Measurements from ENCODE around the gene ATP6V1C2. TPM values are rescaled to one million over a fixed set of nuclear protein-coding genes. Genes with fewer than 3 reads are reported as not detected.

The ATP6V1C2 gene
- total RNA-seq, 1 donor from 2014 or later: not detected

DNA sequence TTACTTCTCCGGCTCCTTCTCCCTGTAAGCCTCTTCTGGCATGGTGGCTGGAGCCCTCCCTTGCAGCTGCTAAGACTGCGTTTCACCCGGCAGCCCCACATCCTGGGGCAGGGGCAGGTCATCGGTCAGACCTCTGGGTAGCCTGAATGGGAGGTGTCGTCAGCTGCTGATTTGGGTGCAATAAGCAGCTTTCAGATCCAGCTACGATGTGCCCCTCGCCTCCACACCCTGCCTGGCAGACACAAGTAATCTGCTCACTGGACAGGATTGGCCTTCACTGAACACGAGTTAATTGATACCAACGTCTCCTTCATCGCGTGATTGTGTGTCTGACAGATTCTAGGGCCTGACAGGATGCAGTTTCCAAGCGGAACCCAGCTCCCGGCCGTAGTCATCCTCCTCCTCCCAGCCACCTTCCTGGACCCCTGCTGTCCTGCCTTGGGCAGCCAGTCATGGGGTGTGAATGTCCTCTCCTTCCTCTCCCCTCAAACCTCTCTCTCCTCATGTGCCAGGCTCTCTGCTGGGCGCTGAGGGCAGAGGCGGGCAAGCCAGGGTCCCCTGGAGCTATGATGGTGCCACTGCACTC is 110.1 kb downstream of the ATP6V1C2 start:
- H3K27me3 Mint-ChIP-seq (ENCODE audit: unreplicated experiment): peaks cover 5% of the 10 kb centered on the region
- TF ChIP-seq, protein P1, sequence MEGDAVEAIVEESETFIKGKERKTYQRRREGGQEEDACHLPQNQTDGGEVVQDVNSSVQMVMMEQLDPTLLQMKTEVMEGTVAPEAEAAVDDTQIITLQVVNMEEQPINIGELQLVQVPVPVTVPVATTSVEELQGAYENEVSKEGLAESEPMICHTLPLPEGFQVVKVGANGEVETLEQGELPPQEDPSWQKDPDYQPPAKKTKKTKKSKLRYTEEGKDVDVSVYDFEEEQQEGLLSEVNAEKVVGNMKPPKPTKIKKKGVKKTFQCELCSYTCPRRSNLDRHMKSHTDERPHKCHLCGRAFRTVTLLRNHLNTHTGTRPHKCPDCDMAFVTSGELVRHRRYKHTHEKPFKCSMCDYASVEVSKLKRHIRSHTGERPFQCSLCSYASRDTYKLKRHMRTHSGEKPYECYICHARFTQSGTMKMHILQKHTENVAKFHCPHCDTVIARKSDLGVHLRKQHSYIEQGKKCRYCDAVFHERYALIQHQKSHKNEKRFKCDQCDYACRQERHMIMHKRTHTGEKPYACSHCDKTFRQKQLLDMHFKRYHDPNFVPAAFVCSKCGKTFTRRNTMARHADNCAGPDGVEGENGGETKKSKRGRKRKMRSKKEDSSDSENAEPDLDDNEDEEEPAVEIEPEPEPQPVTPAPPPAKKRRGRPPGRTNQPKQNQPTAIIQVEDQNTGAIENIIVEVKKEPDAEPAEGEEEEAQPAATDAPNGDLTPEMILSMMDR (IDR thresholded peaks at IDR 0.05; ENCODE audit: partially characterized antibody, unreplicated experiment): no peak

DNA sequence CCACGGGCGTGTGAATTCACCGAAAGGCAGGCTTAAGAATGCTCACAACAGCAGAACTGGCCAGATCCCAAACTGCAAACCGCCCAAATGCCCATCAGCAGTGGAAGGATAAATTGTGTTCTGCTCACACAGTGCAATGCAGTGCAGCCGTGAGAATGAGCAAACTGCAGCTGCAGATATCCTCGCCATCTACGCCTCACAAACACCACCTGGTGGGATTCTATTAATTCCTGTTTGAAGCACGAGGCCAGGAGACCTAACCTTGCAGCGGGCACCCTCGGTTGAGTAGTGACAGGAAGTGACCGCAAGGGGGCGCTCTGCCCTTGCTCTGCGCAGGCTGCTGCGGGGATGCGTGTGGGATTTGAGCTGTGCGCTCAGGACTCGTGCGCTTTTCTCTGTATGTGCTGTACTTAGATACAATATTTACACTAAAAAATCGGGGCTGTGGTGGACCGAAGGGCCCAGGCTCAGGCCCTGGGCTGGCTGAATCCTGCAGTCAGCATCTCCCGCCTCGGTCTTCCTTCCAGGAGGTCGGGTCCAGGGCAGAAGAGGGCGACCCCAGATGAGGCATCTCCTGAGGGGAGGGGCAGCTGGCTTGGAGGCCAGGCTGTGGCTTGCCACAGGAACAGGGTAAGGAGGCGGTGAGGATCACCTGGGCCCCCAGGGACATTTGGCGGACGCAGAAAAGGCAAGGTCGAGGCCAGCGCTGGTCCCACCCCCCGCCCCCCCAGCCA is 110.9 kb downstream of the ATP6V1C2 start:
- peaks cover 5% of the 10 kb centered on the region for H3K27me3 Mint-ChIP-seq (ENCODE audit: unreplicated experiment)
- H3K4me3 Mint-ChIP-seq (ENCODE audit: unreplicated experiment): peak overlapping the region; percentile 61
- peaks cover 5% of the 10 kb centered on the region for H3K4me1 Mint-ChIP-seq (ENCODE audit: low read depth, unreplicated experiment)
- H3K9me3 Mint-ChIP-seq (ENCODE audit: unreplicated experiment): no peaks in the 10 kb centered on the region
- TF ChIP-seq, protein P1 (IDR thresholded peaks at IDR 0.05; ENCODE audit: partially characterized antibody, unreplicated experiment): peak; percentile 99
- no peak overlapping the region for H3K27ac Mint-ChIP-seq (ENCODE audit: unreplicated experiment)
- peak; percentile 92 for DNase-seq
- H3K36me3 Mint-ChIP-seq (ENCODE audit: unreplicated experiment): no peaks in the 10 kb centered on the region

More for the DNA sequence above, 110.1 kb downstream of the ATP6V1C2 start:
- Mint-ChIP-seq H3K4me1 (ENCODE audit: low read depth, unreplicated experiment) (peaks cover 2% of the 10 kb centered on the region), H3K36me3 (ENCODE audit: unreplicated experiment) (no peaks in the 10 kb centered on the region), H3K9me3 (ENCODE audit: unreplicated experiment) (no peaks in the 10 kb centered on the region), H3K4me3 (ENCODE audit: unreplicated experiment) (no peak overlapping the region), H3K27ac (ENCODE audit: unreplicated experiment) (peak overlapping the region; percentile 18)
- no peak for DNase-seq

DNA sequence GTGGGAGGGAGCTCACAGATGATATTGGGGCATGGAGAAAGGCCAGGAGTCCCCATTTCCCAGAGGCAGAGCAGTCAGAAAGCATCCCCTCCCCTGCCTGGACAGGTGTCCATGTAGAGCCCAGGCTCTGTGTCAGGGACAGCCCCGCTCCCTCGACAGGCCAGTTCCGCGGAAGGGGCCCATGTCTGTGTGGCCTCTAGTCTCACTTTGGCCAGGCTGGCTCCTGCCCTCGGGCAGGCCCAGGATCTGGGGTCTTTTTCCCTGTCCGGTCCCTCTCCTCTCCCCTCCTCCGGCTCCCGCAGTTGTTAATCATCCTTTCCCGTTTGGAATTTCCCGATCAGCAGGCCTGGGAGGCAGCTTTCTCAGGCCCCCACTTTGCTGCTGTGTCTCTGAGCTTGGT is 111.6 kb downstream of the ATP6V1C2 start:
- DNase-seq: no peak
- Mint-ChIP-seq H3K36me3 (ENCODE audit: unreplicated experiment) (no peaks in the 10 kb centered on the region), H3K4me3 (ENCODE audit: unreplicated experiment) (no peak overlapping the region), H3K27me3 (ENCODE audit: unreplicated experiment) (peaks cover 3% of the 10 kb centered on the region), H3K27ac (ENCODE audit: unreplicated experiment) (no peak overlapping the region), H3K9me3 (ENCODE audit: unreplicated experiment) (peaks cover 2% of the 10 kb centered on the region), H3K4me1 (ENCODE audit: low read depth, unreplicated experiment) (peaks cover 6% of the 10 kb centered on the region)
- TF ChIP-seq, protein P1 (IDR thresholded peaks at IDR 0.05; ENCODE audit: partially characterized antibody, unreplicated experiment): no peak

DNA sequence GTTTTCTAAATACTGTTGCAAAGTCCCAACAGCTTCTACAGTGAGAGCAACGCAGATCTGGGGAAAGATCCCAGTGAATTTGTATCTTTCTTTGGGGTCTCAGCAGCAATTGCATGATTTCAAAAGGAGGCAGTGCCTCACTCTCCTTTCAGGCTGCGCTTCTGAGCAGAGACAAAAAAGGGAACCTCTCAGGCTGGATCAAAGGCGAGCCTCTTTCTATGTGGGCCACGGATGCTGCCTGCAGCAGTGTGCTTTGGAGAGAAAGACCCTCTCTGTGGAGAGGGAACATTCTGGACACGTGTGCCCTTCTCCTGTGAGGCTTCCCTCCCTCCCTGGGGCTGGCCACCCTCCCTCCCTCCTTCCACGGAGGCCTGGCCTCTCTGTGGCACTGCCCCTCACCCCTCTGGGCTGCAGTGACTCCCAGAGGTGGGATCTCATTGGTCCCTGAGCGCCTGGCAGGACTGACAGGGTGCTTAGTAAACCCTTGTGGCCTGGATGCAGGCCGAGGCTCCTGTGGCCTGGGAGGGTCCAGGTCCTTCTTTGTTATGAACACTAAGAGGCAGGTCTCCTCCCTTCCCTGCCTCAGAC is 112.7 kb downstream of the ATP6V1C2 start:
- TF ChIP-seq, protein P1 (IDR thresholded peaks at IDR 0.05; ENCODE audit: partially characterized antibody, unreplicated experiment): no peak
- H3K27me3 Mint-ChIP-seq (ENCODE audit: unreplicated experiment): peaks cover 3% of the 10 kb centered on the region
- no peak overlapping the region for H3K4me3 Mint-ChIP-seq (ENCODE audit: unreplicated experiment)
- peaks cover 2% of the 10 kb centered on the region for H3K9me3 Mint-ChIP-seq (ENCODE audit: unreplicated experiment)
- H3K27ac Mint-ChIP-seq (ENCODE audit: unreplicated experiment): no peak overlapping the region
- peaks cover 6% of the 10 kb centered on the region for H3K4me1 Mint-ChIP-seq (ENCODE audit: low read depth, unreplicated experiment)
- DNase-seq: no peak
- no peaks in the 10 kb centered on the region for H3K36me3 Mint-ChIP-seq (ENCODE audit: unreplicated experiment)

Other genes starting within 250 kb of the ATP6V1C2 start
- gene NOL10, start 31.7 kb upstream of the ATP6V1C2 start, total RNA-seq (ENCODE audit: unreplicated experiment): 14.8 TPM
- gene PDIA6, start 91.2 kb downstream of the ATP6V1C2 start, total RNA-seq (ENCODE audit: unreplicated experiment): 85.8 TPM
- 7.7 TPM for gene KCNF1, start 190.3 kb downstream of the ATP6V1C2 start, total RNA-seq (ENCODE audit: unreplicated experiment)